HepG2 (cell line): ENCODE data around the gene SYNM. TPM values are rescaled to one million over a fixed set of nuclear protein-coding genes. Genes with fewer than 3 reads are reported as not detected.
A peak's percentile ranks its signal among the peaks of the same experiment; 100 is the strongest.

Experiments used
- ARID4A ChIP-seq: sonication (generic); formaldehyde crosslinking; IDR thresholded peaks from 2 replicates; pipeline ENCODE4 v1.5.0; 2020; ENCODE audit warnings: mild to moderate bottlenecking, missing genetic modification reagents, borderline replicate concordance
- CBX2 ChIP-seq, 2 experiments: fragments of 200-600 bp in 1 of 2; sonication (generic); formaldehyde crosslinking in 1 of 2; IDR thresholded peaks; 2 replicates each; pipeline versions ENCODE4 v1.7.0 to v1.8.1; 2018 to 2022; ENCODE audit warnings: low read depth in 2 of 2, low read length in 1 of 2, mild to moderate bottlenecking in 1 of 2, missing genetic modification reagents in 1 of 2
- CC2D1A ChIP-seq: sonication (generic); formaldehyde crosslinking; IDR thresholded peaks from 2 replicates; pipeline ENCODE4 v1.8.1; 2023; ENCODE audit warnings: mild to moderate bottlenecking, missing genetic modification reagents
- FOSL2 ChIP-seq: sonication (generic); formaldehyde crosslinking; IDR thresholded peaks from 2 replicates; pipeline ENCODE4 v1.4.0; 2020; ENCODE audit warnings: missing genetic modification reagents
- FOXP1 ChIP-seq, 2 experiments: fragments of 450-650 bp in 1 of 2; IDR thresholded peaks; 2 replicates each; pipeline ENCODE4 v1.6.1; 2017 to 2018; ENCODE audit warnings: antibody characterized with exemption in 1 of 2
- GATAD1 ChIP-seq: IDR thresholded peaks from 2 replicates; pipeline ENCODE4 v1.6.1; 2016; ENCODE audit warnings: missing genetic modification reagents, missing compliant biosample characterization
- NFE2L2 ChIP-seq: fragments of 150-350 bp; IDR thresholded peaks from 2 replicates; pipeline ENCODE4 v1.6.1; 2014; ENCODE audit warnings: low read length
- NR1H2 ChIP-seq: sonication (generic); formaldehyde crosslinking; IDR thresholded peaks from 2 replicates; pipeline ENCODE4 v1.8.1; 2022; ENCODE audit warnings: low read depth, missing genetic modification reagents, borderline replicate concordance
- PPARG ChIP-seq: conservative IDR thresholded peaks from 2 replicates; pipeline ENCODE4 v1.6.1; 2016; ENCODE audit warnings: missing biosample characterization, missing genetic modification reagents
- RAD21 ChIP-seq: fragments of 450-650 bp; formaldehyde crosslinking; IDR thresholded peaks from 2 replicates; pipeline ENCODE4 v1.5.0; 2020; ENCODE audit warnings: mild to moderate bottlenecking
- RARA ChIP-seq: IDR thresholded peaks from 2 replicates; pipeline ENCODE4 v1.6.1; 2016; ENCODE audit warnings: missing genetic modification reagents, missing compliant biosample characterization
- RBM22 ChIP-seq: fragments of 200-400 bp; formaldehyde crosslinking; optimal IDR thresholded peaks from 2 replicates; pipeline ENCODE3; 2017; ENCODE audit warnings: mild to moderate bottlenecking, low read length, moderate library complexity
- SAP130 ChIP-seq: IDR thresholded peaks from 2 replicates; pipeline ENCODE4 v1.6.1; 2016; ENCODE audit warnings: low read depth
- ZFY ChIP-seq: sonication (generic); formaldehyde crosslinking; IDR thresholded peaks from 2 replicates; pipeline ENCODE4 v1.4.0; 2020; ENCODE audit warnings: missing genetic modification reagents
- ZKSCAN1 ChIP-seq: fragments of 150-350 bp; IDR thresholded peaks from 2 replicates; pipeline ENCODE4 v1.6.1; 2014; ENCODE audit warnings: low read length
- ZNF205 ChIP-seq: IDR thresholded peaks from 2 replicates; pipeline ENCODE4 v1.6.1; 2018; ENCODE audit warnings: missing biosample characterization, missing genetic modification reagents
- ZNF331 ChIP-seq: sonication (generic); formaldehyde crosslinking; IDR thresholded peaks from 2 replicates; pipeline ENCODE4 v1.4.0; 2020; ENCODE audit warnings: missing genetic modification reagents
- ZNF713 ChIP-seq: sonication (generic); formaldehyde crosslinking; IDR thresholded peaks from 2 replicates; pipeline ENCODE4 v1.4.0; 2020; ENCODE audit warnings: mild to moderate bottlenecking, missing genetic modification reagents
- ZNF773 ChIP-seq: sonication (generic); formaldehyde crosslinking; IDR thresholded peaks from 2 replicates; pipeline ENCODE4 v1.4.0; 2020; ENCODE audit warnings: missing genetic modification reagents, borderline replicate concordance
- polyA plus RNA-seq, 8 experiments: library from polyadenylated mRNA; depleted of rRNA in 3 of 8; stranded (reverse) in 7 of 8; unstranded in 1 of 8; fragments of >200 nt; fragmentation: Illumina TruSeq in 4 of 8; extraction: Trizol in 4 of 8; gene quantifications; 2 replicates each; pipeline versions ENCODE4 v1.2.1 to v1.2.3, GENCODE V29; 2011 to 2016; ENCODE audit warnings: low read depth in 4 of 8, missing spikeins in 1 of 8, mixed read lengths in 1 of 8; ENCODE audit not compliant: insufficient read depth in 1 of 8
- total RNA-seq, 5 experiments: library from RNA; depleted of rRNA; stranded (reverse); fragments of >200 nt; fragmentation: Illumina TruSeq; extraction: Trizol; gene quantifications; 2 replicates each; pipeline ENCODE4 v1.2.3, GENCODE V29; 2016; ENCODE audit warnings: low read depth in 1 of 5
- TF ChIP-seq, protein P1 (sequence below): sonication (generic); formaldehyde crosslinking; conservative IDR thresholded peaks from 2 replicates; pipeline ENCODE4 v1.8.0; 2022; ENCODE audit warnings: mild to moderate bottlenecking, moderate library complexity, missing genetic modification reagents
- TF ChIP-seq, protein P2 (sequence below): sonication (generic); formaldehyde crosslinking; conservative IDR thresholded peaks from 2 replicates; pipeline ENCODE4 v1.4.0; 2020; ENCODE audit warnings: missing genetic modification reagents

SYNM gene
- total and polyA plus RNA-seq, 2 of the 13 experiments (the other 11 are each of a cell fraction or from before 2014, with no cell fraction given): 1.1 to 3.7 TPM

DNA sequence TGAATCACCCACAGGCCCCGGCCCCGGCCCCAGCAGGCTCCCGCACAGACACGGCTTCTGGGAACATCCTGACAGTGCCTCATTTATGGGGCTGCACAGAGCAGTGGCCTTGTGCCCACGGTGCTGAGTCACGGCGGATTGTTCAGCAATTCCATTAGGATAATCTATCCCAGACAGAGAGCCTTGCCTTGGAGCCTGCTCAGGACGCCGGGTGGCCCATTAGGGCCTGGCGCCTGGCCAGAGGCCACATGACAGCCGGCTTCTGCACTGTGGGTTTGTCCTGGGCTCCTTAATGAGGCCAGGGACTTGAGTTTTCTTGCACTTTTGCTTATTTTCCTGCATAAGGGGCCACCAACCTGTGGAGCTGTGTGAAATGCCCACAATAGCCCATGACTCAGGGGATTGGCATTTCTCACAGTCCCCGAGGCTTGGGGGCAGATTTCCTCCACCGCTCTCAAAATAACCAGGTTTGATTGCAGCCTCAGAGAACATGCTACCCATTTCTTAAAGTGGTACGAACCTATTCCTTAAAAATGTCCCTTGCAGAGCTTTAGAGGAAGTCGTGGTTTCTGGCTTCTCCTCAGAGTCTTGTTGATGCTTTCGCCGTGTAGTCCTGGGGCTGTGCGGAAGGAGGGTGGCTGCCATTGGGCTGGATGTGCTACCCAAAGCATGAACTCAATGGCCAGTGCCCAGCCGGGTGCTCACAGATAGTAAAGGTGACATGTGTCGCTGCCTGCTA lies 19.0 kb downstream of the SYNM start (continued):
- TF ChIP-seq ARID4A (CRISPR knock-in tag): no peak
- TF ChIP-seq ZKSCAN1: no peak
- peak; percentile 27; the same call in 1 of the 2 replicates for TF ChIP-seq ZFY (CRISPR knock-in tag)
- peak; percentile 94 for TF ChIP-seq NFE2L2
- no peak for TF ChIP-seq ZNF205
- TF ChIP-seq RARA (CRISPR knock-in tag): no peak
- TF ChIP-seq GATAD1 (CRISPR knock-in tag): 0 out of 2 replicates have a peak, but pooled peaks have one; percentile 20
- no peak for TF ChIP-seq CC2D1A (CRISPR knock-in tag)
- TF ChIP-seq, protein P1, sequence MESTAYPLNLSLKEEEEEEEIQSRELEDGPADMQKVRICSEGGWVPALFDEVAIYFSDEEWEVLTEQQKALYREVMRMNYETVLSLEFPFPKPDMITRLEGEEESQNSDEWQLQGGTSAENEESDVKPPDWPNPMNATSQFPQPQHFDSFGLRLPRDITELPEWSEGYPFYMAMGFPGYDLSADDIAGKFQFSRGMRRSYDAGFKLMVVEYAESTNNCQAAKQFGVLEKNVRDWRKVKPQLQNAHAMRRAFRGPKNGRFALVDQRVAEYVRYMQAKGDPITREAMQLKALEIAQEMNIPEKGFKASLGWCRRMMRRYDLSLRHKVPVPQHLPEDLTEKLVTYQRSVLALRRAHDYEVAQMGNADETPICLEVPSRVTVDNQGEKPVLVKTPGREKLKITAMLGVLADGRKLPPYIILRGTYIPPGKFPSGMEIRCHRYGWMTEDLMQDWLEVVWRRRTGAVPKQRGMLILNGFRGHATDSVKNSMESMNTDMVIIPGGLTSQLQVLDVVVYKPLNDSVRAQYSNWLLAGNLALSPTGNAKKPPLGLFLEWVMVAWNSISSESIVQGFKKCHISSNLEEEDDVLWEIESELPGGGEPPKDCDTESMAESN (CRISPR knock-in tag): no peak
- peak; percentile 82 for TF ChIP-seq FOSL2
- no peak for TF ChIP-seq FOXP1 (IDR thresholded peaks at IDR 0.05)
- TF ChIP-seq FOXP1 (CRISPR knock-in tag; IDR thresholded peaks at IDR 0.05): no peak
- no peak for TF ChIP-seq NR1H2 (CRISPR knock-in tag)
- no peak for TF ChIP-seq RBM22
- no peak for TF ChIP-seq ZNF773 (CRISPR knock-in tag)
- TF ChIP-seq PPARG (CRISPR knock-in tag): peak; percentile 47; the same call in 1 of the 2 replicates
- TF ChIP-seq ZNF713 (CRISPR knock-in tag): no peak
- TF ChIP-seq, protein P2, sequence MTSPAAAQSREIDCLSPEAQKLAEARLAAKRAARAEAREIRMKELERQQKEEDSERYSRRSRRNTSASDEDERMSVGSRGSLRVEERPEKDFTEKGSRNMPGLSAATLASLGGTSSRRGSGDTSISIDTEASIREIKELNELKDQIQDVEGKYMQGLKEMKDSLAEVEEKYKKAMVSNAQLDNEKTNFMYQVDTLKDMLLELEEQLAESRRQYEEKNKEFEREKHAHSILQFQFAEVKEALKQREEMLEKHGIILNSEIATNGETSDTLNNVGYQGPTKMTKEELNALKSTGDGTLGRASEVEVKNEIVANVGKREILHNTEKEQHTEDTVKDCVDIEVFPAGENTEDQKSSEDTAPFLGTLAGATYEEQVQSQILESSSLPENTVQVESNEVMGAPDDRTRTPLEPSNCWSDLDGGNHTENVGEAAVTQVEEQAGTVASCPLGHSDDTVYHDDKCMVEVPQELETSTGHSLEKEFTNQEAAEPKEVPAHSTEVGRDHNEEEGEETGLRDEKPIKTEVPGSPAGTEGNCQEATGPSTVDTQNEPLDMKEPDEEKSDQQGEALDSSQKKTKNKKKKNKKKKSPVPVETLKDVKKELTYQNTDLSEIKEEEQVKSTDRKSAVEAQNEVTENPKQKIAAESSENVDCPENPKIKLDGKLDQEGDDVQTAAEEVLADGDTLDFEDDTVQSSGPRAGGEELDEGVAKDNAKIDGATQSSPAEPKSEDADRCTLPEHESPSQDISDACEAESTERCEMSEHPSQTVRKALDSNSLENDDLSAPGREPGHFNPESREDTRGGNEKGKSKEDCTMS: no peak
- TF ChIP-seq SAP130 (CRISPR knock-in tag): peak; percentile 65
- no peak for TF ChIP-seq CBX2 (IDR thresholded peaks at IDR 0.05; ENCODE audit: low read depth, low read length)
- TF ChIP-seq CBX2 (CRISPR knock-in tag; IDR thresholded peaks at IDR 0.05; ENCODE audit: low read depth): no peak
- TF ChIP-seq RAD21 (CRISPR knock-in tag): peak; percentile 14; the same call in 1 of the 2 replicates
- TF ChIP-seq ZNF331 (CRISPR knock-in tag): peak; percentile 73
